Measurements from ENCODE around the gene XCR1.

DNA sequence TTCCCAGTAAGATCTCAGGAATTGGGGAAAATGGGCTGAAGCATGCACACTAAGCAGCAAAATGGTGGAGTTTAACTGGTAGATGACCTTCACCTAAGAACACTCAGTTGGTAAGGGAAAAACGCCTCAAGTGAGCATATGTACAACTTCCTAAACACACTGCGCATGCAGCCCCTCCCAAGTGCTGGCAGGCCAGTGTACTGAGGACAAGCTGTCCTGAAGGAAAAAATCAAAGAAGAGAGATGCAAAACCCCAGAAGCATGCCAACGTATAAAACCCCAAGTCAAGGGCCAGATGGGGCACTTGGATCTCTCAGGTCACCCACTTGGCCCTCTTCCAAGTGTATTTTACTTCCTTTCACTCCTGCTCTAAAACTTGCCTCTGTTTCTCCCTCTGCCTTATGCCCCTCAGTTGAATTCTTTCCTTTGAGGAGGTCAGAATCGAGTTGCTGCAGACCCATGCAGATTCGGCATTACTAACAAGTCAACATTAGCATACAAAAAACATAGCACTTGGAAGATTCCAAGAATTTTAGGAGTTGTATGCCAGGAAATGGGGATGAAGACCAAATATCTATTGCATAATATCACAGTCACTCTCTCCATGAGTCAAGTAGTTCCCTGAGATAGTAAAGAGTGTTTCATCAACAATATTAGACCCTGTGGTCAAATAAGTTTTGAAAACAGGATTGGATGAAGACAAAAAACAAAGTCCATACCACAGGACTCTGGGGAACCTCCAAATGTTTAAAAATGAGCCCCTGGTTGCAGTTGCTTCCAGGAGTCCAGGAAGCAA is 20.8 kb downstream of the XCR1 start:
- TF ChIP-seq, protein P1, sequence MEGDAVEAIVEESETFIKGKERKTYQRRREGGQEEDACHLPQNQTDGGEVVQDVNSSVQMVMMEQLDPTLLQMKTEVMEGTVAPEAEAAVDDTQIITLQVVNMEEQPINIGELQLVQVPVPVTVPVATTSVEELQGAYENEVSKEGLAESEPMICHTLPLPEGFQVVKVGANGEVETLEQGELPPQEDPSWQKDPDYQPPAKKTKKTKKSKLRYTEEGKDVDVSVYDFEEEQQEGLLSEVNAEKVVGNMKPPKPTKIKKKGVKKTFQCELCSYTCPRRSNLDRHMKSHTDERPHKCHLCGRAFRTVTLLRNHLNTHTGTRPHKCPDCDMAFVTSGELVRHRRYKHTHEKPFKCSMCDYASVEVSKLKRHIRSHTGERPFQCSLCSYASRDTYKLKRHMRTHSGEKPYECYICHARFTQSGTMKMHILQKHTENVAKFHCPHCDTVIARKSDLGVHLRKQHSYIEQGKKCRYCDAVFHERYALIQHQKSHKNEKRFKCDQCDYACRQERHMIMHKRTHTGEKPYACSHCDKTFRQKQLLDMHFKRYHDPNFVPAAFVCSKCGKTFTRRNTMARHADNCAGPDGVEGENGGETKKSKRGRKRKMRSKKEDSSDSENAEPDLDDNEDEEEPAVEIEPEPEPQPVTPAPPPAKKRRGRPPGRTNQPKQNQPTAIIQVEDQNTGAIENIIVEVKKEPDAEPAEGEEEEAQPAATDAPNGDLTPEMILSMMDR (IDR thresholded peaks at IDR 0.05; ENCODE audit: low read depth, low read length, poor library complexity, severe bottlenecking) = no peak
- no peak for TF ChIP-seq EZH2phosphoT487 (IDR thresholded peaks at IDR 0.05; ENCODE audit: borderline replicate concordance, low read length)
